T-cell (primary cell): ENCODE measurements around the gene NDUFB5. TPM values are rescaled to one million over a fixed set of nuclear protein-coding genes. Genes with fewer than 3 reads are reported as not detected.

Source experiments
- ATAC-seq, 4 experiments: fragments of 200-7000 bp in 3 of 4; fragments of 150-1000 bp in 1 of 4; cut with Tn5 transposase; replicated peaks in 1 of 4; 1 replicate in 3 of 4; 2 replicates in 1 of 4; pipeline ENCODE4 v1.10.0; 2021; ENCODE audit warnings: moderate library complexity in 3 of 4, mild to moderate bottlenecking in 2 of 4, moderate number of reproducible peaks in 1 of 4
- CTCF ChIA-PET, 2 donors: fragments of 300-600 bp; sonication (Branson Sonifier 250); formaldehyde crosslinking; loops; one replicate each; lab custom pipeline; 2022; ENCODE audit warnings: antibody characterized with exemption in 2 of 2; lab: Charles Lee
- POLR2A ChIA-PET, 2 donors: fragments of 300-600 bp; sonication (Branson Sonifier 250); formaldehyde crosslinking; loops; one replicate each; lab custom pipeline; 2022; ENCODE audit warnings: antibody characterized with exemption in 2 of 2; lab: Charles Lee
- DNase-seq, 35 experiments: peaks; one replicate each; pipeline versions ENCODE4 v3.0.0 to v3.0.0-alpha.2; 2013 to 2023
- H3K27ac ChIP-seq: one replicate; pipeline ENCODE4 v1.5.1; 2013; ENCODE audit warnings: low read length
- H3K27me3 ChIP-seq, 2 experiments: replicated peaks in 1 of 2; 1 replicate in 1 of 2; 2 replicates in 1 of 2; pipeline versions ENCODE4 v1.6.1 to v1.7.0; 2013; ENCODE audit warnings: low read length in 1 of 2, mixed read lengths in 1 of 2; ENCODE audit not compliant: control insufficient read depth in 2 of 2, insufficient read depth in 2 of 2; ENCODE audit errors: extremely low read depth in 1 of 2
- H3K36me3 ChIP-seq, 2 donors: 1 replicate in 1 of 2; 2 replicates in 1 of 2; pipeline versions ENCODE4 v1.6.1 to v1.7.0; 2013; ENCODE audit warnings: low read length in 1 of 2; ENCODE audit not compliant: control insufficient read depth in 2 of 2, insufficient read depth in 1 of 2; ENCODE audit errors: extremely low read depth in 1 of 2
- H3K4me1 ChIP-seq, 2 experiments: 1 replicate in 1 of 2; 2 replicates in 1 of 2; pipeline versions ENCODE4 v1.6.1 to v1.7.0; 2013; ENCODE audit warnings: low read length in 2 of 2, mixed read lengths in 1 of 2; ENCODE audit not compliant: insufficient read depth in 2 of 2, control insufficient read depth in 1 of 2; ENCODE audit errors: extremely low read depth in 1 of 2
- H3K4me3 ChIP-seq, 2 donors: 1 replicate in 1 of 2; 2 replicates in 1 of 2; pipeline versions ENCODE4 v1.5.1 to v1.7.0; 2013; ENCODE audit warnings: mild to moderate bottlenecking in 2 of 2, low read length in 1 of 2, moderate library complexity in 1 of 2; ENCODE audit not compliant: control insufficient read depth in 1 of 2; ENCODE audit errors: extremely low read depth in 1 of 2
- H3K9me3 ChIP-seq: 2 replicates; pipeline ENCODE4 v1.7.0; 2013
- H3K27ac Mint-ChIP-seq, 2 donors: one replicate each; pipeline ENCODE4 v1.8.0; 2020 to 2021; ENCODE audit warnings: mild to moderate bottlenecking in 2 of 2, mixed read lengths in 2 of 2
- H3K27me3 Mint-ChIP-seq, 2 donors: one replicate each; pipeline ENCODE4 v1.8.0; 2021 to 2022; ENCODE audit warnings: mixed read lengths in 2 of 2
- H3K36me3 Mint-ChIP-seq: one replicate; pipeline ENCODE4 v1.8.0; 2021; ENCODE audit warnings: mixed read lengths
- H3K4me1 Mint-ChIP-seq, 3 donors: one replicate each; pipeline ENCODE4 v1.8.0; 2020 to 2022; ENCODE audit warnings: mixed read lengths in 3 of 3, mild to moderate bottlenecking in 1 of 3
- H3K4me3 Mint-ChIP-seq, 3 donors: one replicate each; pipeline ENCODE4 v1.8.0; 2020 to 2022; ENCODE audit warnings: mild to moderate bottlenecking in 3 of 3, mixed read lengths in 3 of 3, moderate library complexity in 3 of 3
- H3K9me3 Mint-ChIP-seq, 3 donors: one replicate each; pipeline ENCODE4 v1.8.0; 2020 to 2022; ENCODE audit warnings: mixed read lengths in 3 of 3
- WGBS: methylation state at CpG from one replicate; pipeline ENCODE4 v1.1.5; 2013; ENCODE audit warnings: missing lambda C conversion rate; ENCODE audit not compliant: insufficient coverage; 5-methylcytosine and 5-hydroxymethylcytosine counted together
- total RNA-seq, 35 experiments: library from RNA in 6 of 35; stranded (reverse) in 6 of 35; fragments of 120-200 nt in 1 of 35; gene quantifications; one replicate each; pipeline versions ENCODE4 v1.2.1 to v1.2.4 and lab custom pipeline; 2013 to 2026

The NDUFB5 gene
- total RNA-seq, 5 donors from 2014 or later (not counting 1 experiment from before 2014, with no cell fraction given), result 25.6 to 56.1 (median 49.7) TPM

- Histone ChIP-seq H3K9me3 (no peaks in the 10 kb centered on the region), H3K27me3 (no peaks in the 10 kb centered on the region), H3K4me1 (no peaks in the 10 kb centered on the region), H3K4me3 (no peak overlapping the region), H3K27ac (no peak overlapping the region), H3K36me3 (no peaks in the 10 kb centered on the region)
- no peak for DNase-seq
- Mint-ChIP-seq H3K36me3 (peaks cover 13% of the 10 kb centered on the region), H3K27ac (no peak overlapping the region), H3K4me1 (peaks cover 1 to 21% (median 10%) of the 10 kb centered on the region in 3 donors), H3K27me3 (no peaks in the 10 kb centered on the region), H3K9me3 (no peaks in the 10 kb centered on the region), H3K4me3 (no peak overlapping the region)
- WGBS, result 87% methylated on average over 6 of the region's 8 CpGs
- CTCF ChIA-PET, result no interaction called here
- POLR2A ChIA-PET, result no interaction called here
- no peak for ATAC-seq
Measured at GRCh38 chr3:179673523-179673922, 68.9 kb downstream of the NDUFB5 start.

- no peaks in the 10 kb centered on the region for H3K27me3 Mint-ChIP-seq
- no peak for ATAC-seq
- POLR2A ChIA-PET, result no interaction called here
Measured at GRCh38 chr3:179676081-179676480, 71.5 kb downstream of the NDUFB5 start.

More at GRCh38 chr3:179676081-179676480, 71.5 kb downstream of the NDUFB5 start:
- Mint-ChIP-seq H3K27ac (no peak overlapping the region), H3K4me3 (no peak overlapping the region), H3K36me3 (peaks cover 6% of the 10 kb centered on the region), H3K9me3 (no peaks in the 10 kb centered on the region), H3K4me1 (peaks cover 1 to 21% (median 8%) of the 10 kb centered on the region in 3 donors)
- no peak overlapping the region for H3K4me3 ChIP-seq
- no peaks in the 10 kb centered on the region for H3K27me3 ChIP-seq
- no peaks in the 10 kb centered on the region for H3K4me1 ChIP-seq
- CTCF ChIA-PET, result no interaction called here
- H3K36me3 ChIP-seq, result no peaks in the 10 kb centered on the region
- DNase-seq, result no peak
- H3K9me3 ChIP-seq, result no peaks in the 10 kb centered on the region
- no peak overlapping the region for H3K27ac ChIP-seq
- WGBS, result no CpG with 5 or more reads among the region's 5 CpGs

Other genes with a start within 250 kb of the NDUFB5 start
- 1 to 10 TPM in 2 of 5 donors, under 1 TPM in 3; 0.26 to 2.7 (median 0.73) TPM for gene GNB4, start 153.3 kb upstream of the NDUFB5 start, total RNA-seq
- gene ACTL6A, start 41.9 kb upstream of the NDUFB5 start, total RNA-seq, result 10 to 100 TPM; 27.4 to 62.7 (median 59.2) TPM
- 10 to 100 TPM; 16.2 to 22.7 (median 19.7) TPM for gene MRPL47, start 156 bp upstream of the NDUFB5 start, total RNA-seq
- gene USP13, start 48.2 kb downstream of the NDUFB5 start, total RNA-seq, result 1 to 10 TPM; 6.2 to 7.9 (median 7.0) TPM